Measurements from ENCODE around the gene HTATIP2.
"Not testable (repeated sequence)": the region's sequence is repeated elsewhere in the genome, so short reads cannot be mapped to it uniquely, and the experiment has no call there.

HTATIP2 gene

DNA sequence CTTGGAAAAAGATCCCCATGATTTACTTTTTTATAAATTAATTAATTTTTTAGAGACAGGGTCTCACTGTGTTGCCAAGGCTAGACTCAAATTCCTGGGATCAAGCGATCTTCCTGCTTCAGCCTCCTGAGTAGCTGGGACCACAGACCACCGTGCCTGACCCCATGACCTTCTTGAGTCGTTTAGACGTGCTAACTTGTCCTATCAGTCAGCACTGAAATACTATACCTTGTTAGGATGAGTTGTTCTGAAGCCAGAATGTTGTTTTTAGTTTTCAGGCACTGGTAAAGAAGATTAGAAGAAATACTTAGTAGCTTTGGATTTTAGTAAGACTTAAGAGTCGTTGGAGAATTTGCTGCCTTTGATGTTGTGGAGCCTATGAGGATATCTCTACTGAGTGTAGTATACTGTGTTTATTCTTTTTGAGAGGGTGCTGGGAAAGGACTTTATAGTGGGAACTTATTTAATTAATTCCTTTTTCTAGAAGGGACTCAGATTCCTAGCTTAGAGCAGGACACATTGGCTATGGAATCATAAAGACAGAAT lies 8.6 kb downstream of the HTATIP2 start:
- DNase-seq (ENCODE audit: low read depth): no peak

DNA sequence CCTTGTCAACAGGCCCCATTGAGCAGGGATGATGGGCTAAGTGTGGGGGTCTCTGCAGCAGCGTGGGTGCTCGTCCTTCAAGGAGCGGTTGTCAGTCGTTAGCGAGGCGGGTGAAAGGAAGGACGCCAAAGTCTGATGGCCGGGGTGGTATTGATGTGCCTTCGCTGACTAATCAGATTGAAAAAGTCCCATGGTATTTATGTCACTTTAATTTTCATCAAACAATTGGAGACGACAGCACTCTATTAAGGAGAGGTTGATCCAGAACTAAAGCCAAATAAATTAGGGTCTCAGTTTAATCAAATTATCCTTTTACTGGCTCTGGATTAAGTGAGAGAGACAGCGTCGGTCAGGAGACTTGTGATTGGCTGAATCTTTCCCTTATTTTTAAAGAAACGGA lies 9.6 kb downstream of the HTATIP2 start:
- DNase-seq (ENCODE audit: low read depth): no peak

- DNase-seq (ENCODE audit: low read depth): no peak
These were observed 10.2 kb downstream of the HTATIP2 start for GRCh38 chr11:20373568-20374209.

DNA sequence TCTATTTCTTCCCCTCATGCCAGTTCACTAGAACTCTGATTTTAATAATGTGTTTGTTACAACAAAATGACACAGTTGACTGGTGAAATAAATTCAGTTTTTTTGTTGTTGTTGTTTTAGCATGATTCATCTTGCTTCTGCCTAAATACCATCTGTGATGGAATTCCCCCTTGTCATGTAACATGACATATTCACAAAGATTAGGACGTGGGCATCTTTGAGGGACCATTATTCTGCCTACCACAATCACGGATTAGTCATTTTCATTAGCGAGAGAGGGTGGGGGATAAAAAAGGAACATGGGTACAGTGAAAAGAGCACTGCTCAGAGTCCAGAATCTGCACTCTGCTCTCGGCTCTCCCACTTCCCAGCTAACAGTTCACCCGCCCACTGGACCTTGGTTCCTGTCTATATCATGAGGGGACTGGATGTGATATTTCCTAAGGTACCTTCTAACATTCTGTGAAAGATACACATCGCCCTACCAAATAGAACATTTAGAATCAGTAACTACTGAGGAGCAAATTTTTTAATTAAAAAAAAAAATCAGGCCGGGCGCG lies 11.3 kb downstream of the HTATIP2 start:
- no peak for DNase-seq (ENCODE audit: low read depth)

DNA sequence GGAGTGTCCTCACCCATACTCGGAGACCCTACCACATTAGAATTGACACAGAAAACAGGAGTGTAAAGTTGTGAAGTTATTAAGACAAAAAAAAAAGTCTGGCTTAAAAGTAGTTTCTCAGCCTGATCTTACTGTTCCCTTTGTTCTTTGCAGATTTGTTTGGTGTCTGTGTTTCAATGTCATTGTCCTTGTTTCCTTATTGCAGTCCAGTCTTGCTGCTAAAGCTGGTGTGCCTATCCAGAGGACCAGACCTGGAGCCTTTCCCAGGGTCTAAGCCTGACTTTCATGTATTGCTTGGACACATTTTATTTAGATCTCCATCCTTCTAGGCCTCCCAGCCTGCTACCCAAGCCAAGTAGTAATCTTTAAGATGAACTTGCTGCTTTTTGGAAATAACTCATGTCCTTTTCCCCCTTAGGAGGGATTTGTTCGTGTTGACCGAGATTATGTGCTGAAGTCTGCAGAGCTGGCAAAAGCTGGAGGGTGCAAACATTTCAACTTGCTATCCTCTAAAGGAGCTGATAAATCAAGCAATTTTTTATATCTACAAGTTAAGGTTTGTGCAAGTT lies 12.7 kb downstream of the HTATIP2 start:
- no peak for DNase-seq (ENCODE audit: low read depth)

- not testable (repeated sequence) for DNase-seq (ENCODE audit: low read depth)
These were observed 22.5 kb downstream of the HTATIP2 start for GRCh38 chr11:20385996-20386395.

DNA sequence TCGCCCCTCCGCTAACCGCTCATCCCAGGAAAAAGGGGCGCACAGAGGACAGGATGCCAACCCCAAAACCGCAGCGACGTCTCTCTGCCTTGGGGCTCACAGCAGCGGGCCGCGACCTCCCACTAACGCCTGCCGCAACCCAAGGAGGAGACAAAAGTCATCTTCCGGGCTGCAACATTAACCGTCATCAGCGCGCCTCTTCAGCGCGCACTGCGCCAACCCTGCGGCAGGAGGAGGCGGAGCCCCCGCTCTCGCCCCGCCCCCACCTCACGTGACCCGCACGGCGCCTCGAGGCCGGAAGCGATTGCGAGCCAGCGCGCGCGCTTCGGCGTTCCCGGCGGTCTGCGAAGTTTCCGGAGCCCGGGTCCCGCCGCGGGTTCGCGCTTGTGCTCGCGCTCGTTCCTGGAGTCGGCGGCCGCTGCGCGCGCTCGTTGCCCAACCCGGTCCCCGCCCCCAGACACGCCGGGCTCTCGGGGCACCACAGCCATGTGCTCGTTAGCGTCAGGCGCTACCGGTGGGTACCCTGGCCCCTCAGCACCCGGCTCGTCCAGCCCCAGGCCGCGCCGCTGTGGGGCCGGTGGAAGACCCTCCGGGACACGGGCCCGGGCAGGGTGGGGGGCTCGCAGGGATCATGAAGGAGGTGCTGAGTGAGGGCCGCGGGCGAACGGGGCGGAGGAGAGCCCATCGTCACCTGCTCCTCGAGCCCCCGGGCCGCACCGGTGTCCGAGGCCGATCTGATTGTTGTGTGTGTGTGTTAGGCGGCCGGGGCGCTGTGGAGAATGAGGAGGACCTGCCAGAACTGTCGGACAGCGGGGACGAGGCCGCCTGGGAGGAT lies 24.0 kb downstream of the HTATIP2 start, which contains the start of gene PRMT3:
Gene PRMT3 (plus strand): TSS at position 456 of the 835 bp plus-strand sequence. CDS start 31 bp downstream, at position 487.
- DNase-seq (ENCODE audit: low read depth): peak; percentile 94

DNA sequence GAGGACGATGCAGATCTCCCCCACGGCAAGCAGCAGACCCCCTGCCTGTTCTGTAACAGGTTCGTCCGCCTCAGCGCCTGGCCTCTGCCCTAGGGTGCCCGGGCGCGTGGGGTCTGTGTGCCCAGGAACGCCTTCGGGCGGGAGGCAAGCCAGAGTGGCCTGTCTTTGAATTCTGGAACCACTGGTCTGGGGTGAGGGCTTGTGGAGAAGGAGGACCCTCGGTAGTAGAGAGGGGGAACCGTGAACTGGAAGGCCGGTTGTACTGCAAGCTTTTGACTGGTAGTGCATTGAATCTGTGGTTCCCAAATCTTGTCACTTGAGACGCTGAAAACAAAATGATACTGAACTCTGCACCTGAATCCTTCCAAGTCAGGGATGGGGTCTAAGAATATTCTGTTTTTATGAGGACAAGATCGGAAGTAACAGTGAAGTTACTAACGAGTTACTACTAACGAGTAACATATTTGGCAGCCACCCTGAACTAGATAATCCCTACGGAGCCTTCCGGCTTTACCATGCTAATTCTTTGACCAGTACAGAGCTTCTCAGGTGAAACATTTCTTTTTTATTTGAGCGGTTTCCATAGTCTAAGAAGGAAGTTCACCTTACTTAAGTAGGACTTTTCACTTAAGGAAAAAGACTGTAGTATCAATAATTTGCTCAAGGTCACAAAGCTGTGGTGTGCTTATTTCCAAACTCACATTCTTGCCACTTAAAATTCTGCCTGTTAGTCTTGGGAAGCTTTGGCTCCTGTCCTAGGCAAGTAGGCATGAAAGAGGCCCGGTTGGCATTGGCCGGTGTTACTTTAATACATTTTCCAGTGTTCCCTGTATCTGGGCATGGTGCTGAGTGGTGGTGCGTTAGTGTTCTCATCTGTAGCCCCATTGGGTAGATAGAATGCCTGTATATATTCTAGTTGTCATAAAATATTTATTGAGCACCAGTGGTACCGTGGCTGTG lies 24.9 kb downstream of the HTATIP2 start:
- DNase-seq (ENCODE audit: low read depth): no peak

DNA sequence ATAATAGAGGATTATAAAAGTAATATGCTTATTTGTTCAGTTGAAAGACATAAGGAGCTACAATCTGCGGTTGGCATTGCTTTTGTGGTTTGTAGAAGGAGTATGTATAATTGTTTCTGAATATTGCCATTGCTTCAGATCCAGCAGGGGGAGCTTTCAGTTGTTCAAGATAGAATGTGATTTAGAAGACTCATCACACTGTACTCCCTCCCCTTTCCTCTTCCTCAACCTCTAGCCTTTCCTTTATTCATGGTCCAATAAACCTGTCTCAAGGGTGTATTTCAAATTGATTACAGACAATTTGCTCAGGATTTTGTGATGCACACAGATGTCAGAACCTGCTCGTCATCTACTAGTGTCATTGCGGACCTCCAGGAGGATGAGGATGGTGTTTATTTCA lies 33.8 kb downstream of the HTATIP2 start:
- no peak for DNase-seq (ENCODE audit: low read depth)

- DNase-seq (ENCODE audit: low read depth): no peak
These were observed 36.0 kb downstream of the HTATIP2 start for GRCh38 chr11:20399498-20399897.

GRCh38 chr11:20403059-20403458 lies 39.5 kb downstream of the HTATIP2 start:
- DNase-seq (ENCODE audit: low read depth): no peak

- no peak for DNase-seq (ENCODE audit: low read depth)
These were observed 43.0 kb downstream of the HTATIP2 start for GRCh38 chr11:20406484-20406883.

DNA sequence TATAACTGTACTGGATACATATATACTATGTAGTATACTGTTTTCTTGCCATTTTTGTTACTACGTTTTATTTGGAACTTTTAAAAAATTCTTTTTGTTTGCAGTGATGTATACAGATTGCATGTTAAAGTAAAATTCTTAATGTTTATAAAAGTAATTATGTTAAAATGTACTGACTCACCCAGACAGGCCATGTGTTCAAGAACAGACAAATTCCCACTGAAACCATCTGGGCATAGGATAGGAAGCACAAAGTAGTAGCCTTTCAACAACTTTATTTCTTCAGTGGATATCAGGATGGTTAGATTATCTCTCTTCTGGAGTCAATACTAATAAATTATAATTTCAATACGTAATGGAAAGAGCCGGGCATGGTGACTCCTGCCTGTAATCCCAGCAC lies 43.8 kb downstream of the HTATIP2 start:
- DNase-seq (ENCODE audit: low read depth): no peak

- no peak for DNase-seq (ENCODE audit: low read depth)
These were observed 51.9 kb downstream of the HTATIP2 start for GRCh38 chr11:20415432-20415831.

- no peak for DNase-seq (ENCODE audit: low read depth)
These were observed 54.3 kb downstream of the HTATIP2 start for GRCh38 chr11:20417771-20418170.

GRCh38 chr11:20421946-20422345 lies 58.4 kb downstream of the HTATIP2 start:
- no peak for DNase-seq (ENCODE audit: low read depth)

GRCh38 chr11:20429216-20429615 lies 65.7 kb downstream of the HTATIP2 start:
- DNase-seq (ENCODE audit: low read depth): no peak
